ENCODE results near the gene NAPA. TPM values are rescaled to one million over a fixed set of nuclear protein-coding genes. Genes with fewer than 3 reads are reported as not detected.

NAPA gene
- total RNA-seq, 2 donors from 2014 or later, result 64.4 to 71.5 TPM

GRCh38 chr19:47469363-47469700 lies 45.5 kb downstream of the NAPA start:
- Mint-ChIP-seq H3K4me3 (no peak overlapping the region), H3K27me3 (ENCODE audit: low read depth) (peaks cover 53% of the 10 kb centered on the region), H3K4me1 (ENCODE audit: low read depth) (peaks cover 15% of the 10 kb centered on the region), H3K9me3 (no peaks in the 10 kb centered on the region), H3K27ac (no peak overlapping the region), H3K36me3 (ENCODE audit: insufficient read depth in 2 of 2) (no peaks in the 10 kb centered on the region)
- no peak for ATAC-seq (replicated peaks in 1 of 2)
- DNase-seq, result no peak

GRCh38 chr19:47467914-47468313 lies 46.9 kb downstream of the NAPA start:
- Mint-ChIP-seq H3K4me3 (no peak overlapping the region), H3K9me3 (no peaks in the 10 kb centered on the region), H3K36me3 (ENCODE audit: insufficient read depth in 2 of 2) (no peaks in the 10 kb centered on the region), H3K4me1 (ENCODE audit: low read depth) (peaks cover 15% of the 10 kb centered on the region), H3K27me3 (ENCODE audit: low read depth) (peaks cover 53% of the 10 kb centered on the region), H3K27ac (no peak overlapping the region)
- ATAC-seq (replicated peaks in 1 of 2), result no peak
- no peak for DNase-seq

- Mint-ChIP-seq H3K27me3 (ENCODE audit: low read depth) (peaks cover 36% of the 10 kb centered on the region), H3K4me3 (no peak overlapping the region), H3K36me3 (ENCODE audit: insufficient read depth in 2 of 2) (no peaks in the 10 kb centered on the region), H3K4me1 (ENCODE audit: low read depth) (peaks cover 7% of the 10 kb centered on the region), H3K9me3 (no peaks in the 10 kb centered on the region), H3K27ac (no peak overlapping the region)
- ATAC-seq (replicated peaks in 1 of 2) (no peak), DNase-seq (no peak)
These were observed 48.9 kb downstream of the NAPA start for GRCh38 chr19:47465957-47466356.

- no peaks in the 10 kb centered on the region for H3K36me3 Mint-ChIP-seq (ENCODE audit: insufficient read depth in 2 of 2)
- no peak overlapping the region for H3K27ac Mint-ChIP-seq
- no peaks in the 10 kb centered on the region for H3K9me3 Mint-ChIP-seq
- no peak for ATAC-seq (replicated peaks in 1 of 2)
- no peaks in the 10 kb centered on the region for H3K4me1 Mint-ChIP-seq (ENCODE audit: low read depth)
- DNase-seq, result no peak
- peaks cover 25% of the 10 kb centered on the region for H3K27me3 Mint-ChIP-seq (ENCODE audit: low read depth)
- H3K4me3 Mint-ChIP-seq, result no peak overlapping the region
These were observed 50.0 kb downstream of the NAPA start for GRCh38 chr19:47464675-47465419.

- Mint-ChIP-seq H3K27ac (no peak overlapping the region), H3K4me1 (ENCODE audit: low read depth) (no peaks in the 10 kb centered on the region), H3K9me3 (no peaks in the 10 kb centered on the region), H3K36me3 (ENCODE audit: insufficient read depth in 2 of 2) (no peaks in the 10 kb centered on the region), H3K4me3 (no peak overlapping the region), H3K27me3 (ENCODE audit: low read depth) (peaks cover 6% of the 10 kb centered on the region)
- ATAC-seq (replicated peaks in 1 of 2) (no peak), DNase-seq (no peak)
These were observed 53.0 kb downstream of the NAPA start for GRCh38 chr19:47461876-47462275.

- no peaks in the 10 kb centered on the region for H3K4me1 Mint-ChIP-seq (ENCODE audit: low read depth)
- H3K36me3 Mint-ChIP-seq (ENCODE audit: insufficient read depth in 2 of 2), result peaks cover 3 to 4% of the 10 kb centered on the region in 2 donors
These were observed 55.4 kb downstream of the NAPA start for GRCh38 chr19:47459477-47459876.

GRCh38 chr19:47458672-47459071 lies 56.2 kb downstream of the NAPA start:
- Mint-ChIP-seq H3K27me3 (ENCODE audit: low read depth) (peaks cover 26% of the 10 kb centered on the region), H3K36me3 (ENCODE audit: insufficient read depth in 2 of 2) (peaks cover 3 to 4% of the 10 kb centered on the region in 2 donors), H3K27ac (no peak overlapping the region), H3K9me3 (peaks cover 0 to 4% of the 10 kb centered on the region in 2 donors), H3K4me3 (no peak overlapping the region), H3K4me1 (ENCODE audit: low read depth) (no peaks in the 10 kb centered on the region)
- DNase-seq, result no peak
- no peak for ATAC-seq (replicated peaks in 1 of 2)

More at GRCh38 chr19:47459477-47459876, 55.4 kb downstream of the NAPA start:
- Mint-ChIP-seq H3K4me3 (no peak overlapping the region), H3K27me3 (ENCODE audit: low read depth) (peaks cover 25% of the 10 kb centered on the region), H3K27ac (no peak overlapping the region), H3K9me3 (peaks cover 0 to 4% of the 10 kb centered on the region in 2 donors)
- ATAC-seq (replicated peaks in 1 of 2) (no peak), DNase-seq (no peak)

GRCh38 chr19:47456721-47457474 lies 58.0 kb downstream of the NAPA start:
- DNase-seq, result no peak
- H3K4me1 Mint-ChIP-seq (ENCODE audit: low read depth), result no peaks in the 10 kb centered on the region
- peaks cover 0 to 4% of the 10 kb centered on the region in 2 donors for H3K9me3 Mint-ChIP-seq
- H3K27me3 Mint-ChIP-seq (ENCODE audit: low read depth), result peaks cover 26% of the 10 kb centered on the region
- no peak overlapping the region for H3K27ac Mint-ChIP-seq
- H3K4me3 Mint-ChIP-seq, result no peak overlapping the region
- ATAC-seq (replicated peaks in 1 of 2), result no peak
- H3K36me3 Mint-ChIP-seq (ENCODE audit: insufficient read depth in 2 of 2), result peaks cover 3 to 4% of the 10 kb centered on the region in 2 donors

GRCh38 chr19:47450478-47450877 lies 64.4 kb downstream of the NAPA start:
- Mint-ChIP-seq H3K27me3 (ENCODE audit: low read depth) (peaks cover 59% of the 10 kb centered on the region), H3K36me3 (ENCODE audit: insufficient read depth in 2 of 2) (peaks cover 2 to 3% of the 10 kb centered on the region in 2 donors), H3K4me3 (no peak overlapping the region), H3K4me1 (ENCODE audit: low read depth) (peaks cover 20% of the 10 kb centered on the region), H3K27ac (no peak overlapping the region), H3K9me3 (peaks cover 2% of the 10 kb centered on the region in 2 donors)
- ATAC-seq (replicated peaks in 1 of 2), result no peak
- DNase-seq, result no peak

GRCh38 chr19:47448360-47448727 lies 66.5 kb downstream of the NAPA start:
- Mint-ChIP-seq H3K4me3 (peak overlapping the region in 1 of 2 donors; percentile 84), H3K27ac (no peak overlapping the region), H3K4me1 (ENCODE audit: low read depth) (peaks cover 42% of the 10 kb centered on the region), H3K9me3 (peaks cover 0 to 2% of the 10 kb centered on the region in 2 donors), H3K27me3 (ENCODE audit: low read depth) (peaks cover 65% of the 10 kb centered on the region), H3K36me3 (ENCODE audit: insufficient read depth in 2 of 2) (peaks cover 2% of the 10 kb centered on the region in 2 donors)
- no peak for DNase-seq
- ATAC-seq (replicated peaks in 1 of 2), result no peak

- peaks cover 47% of the 10 kb centered on the region for H3K4me1 Mint-ChIP-seq (ENCODE audit: low read depth)
- H3K36me3 Mint-ChIP-seq (ENCODE audit: insufficient read depth in 2 of 2), result peaks cover 2% of the 10 kb centered on the region in 2 donors
- H3K27ac Mint-ChIP-seq, result no peak overlapping the region
- H3K27me3 Mint-ChIP-seq (ENCODE audit: low read depth), result peaks cover 72% of the 10 kb centered on the region
- peak overlapping the region; percentile 59 to 84 for H3K4me3 Mint-ChIP-seq
- DNase-seq (peak; percentile 85 to 86), ATAC-seq (replicated peaks in 1 of 2) (peak; percentile 75 to 83)
- H3K9me3 Mint-ChIP-seq, result peaks cover 0 to 2% of the 10 kb centered on the region in 2 donors
These were observed 67.1 kb downstream of the NAPA start for GRCh38 chr19:47447470-47448359.

- Mint-ChIP-seq H3K27me3 (ENCODE audit: low read depth) (peaks cover 79% of the 10 kb centered on the region), H3K4me1 (ENCODE audit: low read depth) (peaks cover 47% of the 10 kb centered on the region), H3K36me3 (ENCODE audit: insufficient read depth in 2 of 2) (peaks cover 2% of the 10 kb centered on the region in 2 donors), H3K9me3 (peaks cover 0 to 2% of the 10 kb centered on the region in 2 donors), H3K4me3 (peak overlapping the region; percentile 59 to 84), H3K27ac (no peak overlapping the region)
- ATAC-seq (replicated peaks in 1 of 2) (no peak), DNase-seq (peak; percentile 60 to 61)
These were observed 68.1 kb downstream of the NAPA start for GRCh38 chr19:47446534-47447469.

All from activated T-cell treated with anti-CD3 and anti-CD28 coated beads, Interleukin-2, amount 50 U/mL, for 72 hours (primary cell).